Measurements from ENCODE around the gene RORC.

DNA sequence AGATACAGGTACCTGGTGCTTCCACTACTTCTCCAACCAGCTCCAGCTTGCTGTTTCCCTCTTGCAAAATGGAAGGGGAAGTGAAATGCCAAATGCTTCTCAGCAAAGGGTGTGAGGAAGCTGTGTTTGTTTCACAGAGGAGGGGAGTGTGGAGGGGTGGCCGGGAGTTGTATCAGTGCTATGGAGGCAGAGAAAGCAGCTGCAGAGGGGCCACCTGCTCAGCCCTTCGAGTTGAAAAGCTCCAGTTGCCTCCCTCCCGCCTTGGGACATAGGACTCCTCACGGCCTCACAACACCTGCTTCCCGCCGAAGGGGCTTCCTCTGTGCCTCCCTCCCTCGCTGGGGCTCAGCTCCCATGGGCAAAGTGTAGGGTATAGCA lies 14.3 kb downstream of the RORC start:
- no peak for TF ChIP-seq POLR2AphosphoS5 (IDR thresholded peaks at IDR 0.05)
- no peak for TF ChIP-seq POLR2A (IDR thresholded peaks at IDR 0.05)
- TF ChIP-seq, protein P1, sequence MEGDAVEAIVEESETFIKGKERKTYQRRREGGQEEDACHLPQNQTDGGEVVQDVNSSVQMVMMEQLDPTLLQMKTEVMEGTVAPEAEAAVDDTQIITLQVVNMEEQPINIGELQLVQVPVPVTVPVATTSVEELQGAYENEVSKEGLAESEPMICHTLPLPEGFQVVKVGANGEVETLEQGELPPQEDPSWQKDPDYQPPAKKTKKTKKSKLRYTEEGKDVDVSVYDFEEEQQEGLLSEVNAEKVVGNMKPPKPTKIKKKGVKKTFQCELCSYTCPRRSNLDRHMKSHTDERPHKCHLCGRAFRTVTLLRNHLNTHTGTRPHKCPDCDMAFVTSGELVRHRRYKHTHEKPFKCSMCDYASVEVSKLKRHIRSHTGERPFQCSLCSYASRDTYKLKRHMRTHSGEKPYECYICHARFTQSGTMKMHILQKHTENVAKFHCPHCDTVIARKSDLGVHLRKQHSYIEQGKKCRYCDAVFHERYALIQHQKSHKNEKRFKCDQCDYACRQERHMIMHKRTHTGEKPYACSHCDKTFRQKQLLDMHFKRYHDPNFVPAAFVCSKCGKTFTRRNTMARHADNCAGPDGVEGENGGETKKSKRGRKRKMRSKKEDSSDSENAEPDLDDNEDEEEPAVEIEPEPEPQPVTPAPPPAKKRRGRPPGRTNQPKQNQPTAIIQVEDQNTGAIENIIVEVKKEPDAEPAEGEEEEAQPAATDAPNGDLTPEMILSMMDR (IDR thresholded peaks at IDR 0.05): no peak

Data from sigmoid colon (tissue), 4 donors.